ENCODE measurements around the gene TNFRSF19.

GRCh38 chr13:23575632-23576031 is 5.4 kb downstream of the TNFRSF19 start:
- TF ChIP-seq CTCF (IDR thresholded peaks at IDR 0.05) (no peak), POLR2AphosphoS5 (IDR thresholded peaks at IDR 0.05; ENCODE audit: low read depth, low read length) (no peak)

Data from Panc1 (cell line).